HUDEP-2 (cell line): Measurements from ENCODE around the gene ZNF695.
"Not testable (repeated sequence)": the region's sequence is repeated elsewhere in the genome, so short reads cannot be mapped to it uniquely, and the experiment has no call there.

Experiments
- DNase-seq, 76 experiments: peaks; one replicate each; lab custom pipeline; 2025; ENCODE audit not compliant: unreplicated experiment in 76 of 76; lab: John Stamatoyannopoulos, UW

ZNF695 gene

DNA sequence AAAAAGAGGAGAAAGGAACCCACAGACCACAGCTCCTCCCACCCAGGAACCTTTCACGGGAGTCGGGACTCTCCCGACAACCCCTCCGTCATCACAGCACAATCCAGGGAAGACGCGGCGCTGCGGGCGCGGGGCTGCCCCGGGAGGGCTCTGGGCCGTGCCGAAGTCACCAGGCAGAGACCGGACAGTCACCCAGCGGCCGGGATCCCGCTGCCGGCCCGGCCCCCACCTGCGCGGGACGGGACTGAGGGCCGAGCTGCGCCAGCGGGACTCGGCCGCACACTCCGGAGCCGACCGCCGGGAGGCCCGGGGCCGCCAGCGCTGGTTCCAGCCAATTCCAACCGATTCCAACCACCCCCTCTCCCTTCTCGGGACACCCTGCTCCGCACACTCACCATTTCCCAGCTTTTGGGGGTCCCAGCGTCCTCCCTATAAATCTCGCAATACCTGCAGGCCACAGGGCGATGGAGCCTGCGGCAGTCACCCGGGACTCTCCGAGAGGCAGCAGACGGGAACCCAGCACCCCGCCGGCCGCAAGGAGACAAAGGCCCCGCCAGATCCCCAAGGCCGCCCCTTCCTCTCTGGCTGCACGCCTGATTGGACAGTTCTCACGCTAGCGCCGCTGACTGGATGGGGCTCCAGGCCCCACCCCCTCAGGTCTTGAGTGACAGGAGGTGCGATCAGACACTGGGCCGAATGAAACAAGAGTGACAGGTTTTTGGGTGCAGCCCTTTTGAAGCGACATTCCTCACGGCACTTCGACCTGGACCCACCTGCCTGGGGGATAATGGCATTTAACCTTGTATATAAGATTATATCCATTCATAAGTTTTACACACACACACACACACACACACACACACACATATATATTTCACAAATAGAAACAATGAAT lies at the start of gene ZNF695:
ZNF695 (minus strand) TSS at position 547 of the 895 bp plus-strand sequence; CDS start at position 398, 149 bp downstream.
- DNase-seq = peak in 10 of 76 experiments; percentile 0 to 33 (median 2)

DNA sequence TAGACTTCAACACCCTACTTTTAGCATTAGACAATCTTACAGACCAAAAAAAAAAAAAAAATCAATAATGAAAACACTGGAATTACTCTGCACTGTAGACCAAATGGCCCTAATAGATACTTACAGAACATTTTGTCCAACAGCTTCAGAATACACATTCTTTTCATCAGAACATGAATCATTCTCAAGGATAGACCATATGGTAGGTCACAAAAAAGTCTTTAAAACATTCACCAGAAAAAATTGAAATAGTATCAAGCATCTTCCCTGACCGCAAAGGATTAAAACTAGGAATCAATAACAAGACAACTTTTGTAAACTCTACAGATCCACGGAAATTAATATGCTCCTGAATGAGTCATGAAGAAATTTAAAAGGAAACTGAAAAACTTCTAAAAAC lies 48.2 kb upstream of the ZNF695 start:
- DNase-seq = no peak

- peak in 40 of 76 experiments; percentile 1 to 60 (median 18) for DNase-seq
Measured at GRCh38 chr1:247054992-247055415, 47.1 kb upstream of the ZNF695 start.

GRCh38 chr1:247047702-247048101 lies 39.8 kb upstream of the ZNF695 start:
- DNase-seq = no peak

DNA sequence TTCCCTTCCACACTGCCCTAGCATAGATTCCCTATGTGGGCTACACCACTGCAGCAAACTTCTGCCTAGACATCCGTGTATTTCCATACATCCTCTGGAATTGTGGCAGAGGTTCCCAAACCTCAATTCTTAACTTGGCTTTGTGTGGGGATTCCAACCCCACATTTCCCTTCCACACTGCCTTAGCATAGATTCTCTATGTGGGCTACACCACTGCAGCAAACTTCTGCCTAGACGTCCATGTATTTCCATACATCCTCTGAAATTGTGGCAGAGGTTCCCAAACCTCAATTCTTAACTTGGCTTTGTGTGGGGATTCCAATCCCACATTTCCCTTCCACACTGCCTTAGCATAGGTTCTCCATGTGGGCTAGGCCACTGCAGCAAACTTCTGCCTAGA lies 39.4 kb upstream of the ZNF695 start:
- DNase-seq = no peak

DNA sequence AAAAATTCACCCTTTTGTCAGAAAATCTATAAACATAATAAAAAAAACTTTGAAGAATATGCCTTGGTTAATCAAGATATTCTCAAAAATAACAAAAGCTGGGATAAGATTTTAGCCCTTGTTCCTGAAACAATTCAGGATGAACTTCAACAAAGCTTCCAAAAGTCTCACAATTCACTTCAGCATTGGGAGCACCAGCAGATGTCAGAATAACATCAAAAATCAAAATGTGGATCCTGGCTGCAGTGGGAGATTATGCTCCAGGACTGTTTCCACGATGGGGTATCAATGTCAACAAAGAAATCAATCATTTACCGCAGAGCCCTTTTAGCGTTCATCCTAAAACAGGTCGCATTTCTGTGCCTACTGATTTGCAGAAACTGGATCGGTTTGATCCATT lies 35.5 kb upstream of the ZNF695 start:
- no peak for DNase-seq

- no peak for DNase-seq
Measured at GRCh38 chr1:247037511-247038320, 29.9 kb upstream of the ZNF695 start.

GRCh38 chr1:247032306-247032705 lies 24.4 kb upstream of the ZNF695 start:
- not testable (repeated sequence) for DNase-seq

- DNase-seq = not testable (repeated sequence)
Measured at GRCh38 chr1:247024658-247025057, 16.8 kb upstream of the ZNF695 start.

- DNase-seq = no peak
Measured at GRCh38 chr1:247013391-247013790, 5.5 kb upstream of the ZNF695 start.

GRCh38 chr1:247008406-247008799 lies 546 bp upstream of the ZNF695 start:
- no peak for DNase-seq

DNA sequence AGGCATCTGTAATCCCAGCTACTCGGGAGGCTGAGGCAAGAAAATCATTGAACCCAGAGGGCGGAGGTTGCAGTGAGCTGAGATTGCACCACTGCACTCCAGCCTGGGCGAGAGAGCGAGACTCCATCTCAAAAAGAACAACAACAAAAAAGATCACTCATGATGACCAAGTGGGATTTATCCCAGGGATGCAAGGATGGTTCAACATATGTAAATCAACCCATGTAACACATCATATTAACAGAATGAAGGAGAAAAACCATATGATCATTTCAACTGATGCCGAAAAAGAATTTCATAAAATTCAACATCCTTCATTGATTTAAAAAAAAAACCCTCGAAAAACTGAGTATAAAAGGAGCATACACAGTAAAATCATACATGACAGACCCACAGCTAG lies 3.8 kb downstream of the ZNF695 start:
- not testable (repeated sequence) for DNase-seq

DNA sequence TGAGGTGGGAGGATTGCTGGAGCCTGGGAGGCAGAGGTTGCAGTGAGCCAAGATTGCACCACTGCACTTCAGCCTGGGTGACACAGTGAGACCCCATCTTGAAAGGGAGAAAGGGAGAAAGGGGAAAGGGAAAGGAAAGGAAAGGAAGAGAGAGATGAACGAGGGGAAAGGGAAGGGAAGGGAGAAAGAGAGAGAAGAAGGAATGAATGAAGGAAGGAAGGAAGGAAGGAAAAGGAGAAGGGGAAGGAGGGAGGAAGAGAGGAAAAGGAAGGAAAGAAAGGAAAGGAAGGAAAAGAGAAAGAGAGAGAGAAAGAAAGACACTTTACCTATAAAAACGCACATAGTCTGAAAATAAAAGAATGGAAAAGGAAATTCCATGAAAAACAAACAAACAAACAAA lies 18.0 kb downstream of the ZNF695 start:
- no peak for DNase-seq

DNA sequence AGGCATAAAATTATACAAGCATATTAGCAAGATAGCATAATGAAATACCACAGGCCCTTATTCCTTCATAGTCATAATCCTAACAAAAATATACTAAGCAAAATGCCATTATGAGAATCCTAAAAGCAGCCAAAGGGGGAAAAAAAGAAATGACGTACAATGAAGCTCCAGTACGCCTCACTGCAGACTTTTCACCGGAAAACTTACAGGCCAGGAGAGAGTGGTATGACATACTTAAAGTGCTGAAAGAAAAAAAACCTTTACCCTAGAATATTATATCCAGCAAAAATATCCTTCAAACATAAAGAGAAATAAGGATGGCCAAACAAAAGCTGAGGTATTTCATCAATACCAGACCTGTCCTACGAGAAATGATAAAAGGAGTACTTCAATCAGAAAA lies 19.5 kb downstream of the ZNF695 start:
- no peak for DNase-seq

DNA sequence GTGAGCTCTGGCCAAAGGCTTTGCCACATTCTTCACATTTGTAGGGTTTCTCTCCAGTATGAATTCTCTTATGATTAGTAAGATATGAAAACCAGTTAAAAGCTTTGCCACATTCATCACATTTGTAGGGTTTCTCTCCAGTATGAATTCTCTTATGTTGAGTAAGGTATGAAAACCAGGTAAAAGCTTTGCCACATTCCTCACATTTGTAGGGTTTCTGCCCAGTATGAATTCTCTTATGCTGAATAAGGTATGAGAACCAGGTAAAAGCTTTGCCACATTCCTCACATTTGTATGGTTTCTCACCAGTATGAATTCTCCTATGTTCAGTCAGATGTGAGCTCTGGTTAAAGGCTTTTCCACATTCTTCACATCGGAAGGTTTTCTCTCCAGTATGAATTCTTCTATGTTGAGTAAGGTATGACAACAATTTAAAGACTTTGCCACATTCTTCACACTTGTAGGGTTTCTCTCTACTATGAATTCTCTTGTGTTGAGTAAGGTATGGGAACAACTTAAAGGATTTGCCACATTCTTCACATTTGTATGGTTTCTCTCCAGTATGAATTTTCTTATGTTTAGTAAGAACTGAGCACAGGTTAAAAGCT lies 20.7 kb downstream of the ZNF695 start:
- no peak for DNase-seq

DNA sequence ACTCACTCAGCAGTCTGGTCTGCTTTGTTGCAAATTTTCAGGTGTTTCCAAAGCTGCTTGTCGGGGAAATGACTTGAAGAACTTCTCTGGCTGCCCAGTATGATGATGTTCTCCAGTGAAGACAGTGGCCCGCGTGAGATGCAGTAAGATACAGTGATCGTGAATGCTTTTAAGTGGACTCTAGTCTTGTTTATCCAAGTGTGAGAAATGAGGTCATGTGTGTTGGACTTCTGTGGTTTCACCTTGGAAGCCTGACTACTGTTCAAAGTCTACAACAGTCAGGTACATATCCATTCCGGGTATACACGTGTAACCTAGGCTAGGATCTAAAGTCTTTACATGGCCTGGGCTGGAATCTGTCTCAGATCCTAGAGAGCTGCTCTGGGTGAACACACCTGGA lies 29.1 kb downstream of the ZNF695 start:
- no peak for DNase-seq

- DNase-seq = no peak
Measured at GRCh38 chr1:246978281-246978680, 29.6 kb downstream of the ZNF695 start.

DNA sequence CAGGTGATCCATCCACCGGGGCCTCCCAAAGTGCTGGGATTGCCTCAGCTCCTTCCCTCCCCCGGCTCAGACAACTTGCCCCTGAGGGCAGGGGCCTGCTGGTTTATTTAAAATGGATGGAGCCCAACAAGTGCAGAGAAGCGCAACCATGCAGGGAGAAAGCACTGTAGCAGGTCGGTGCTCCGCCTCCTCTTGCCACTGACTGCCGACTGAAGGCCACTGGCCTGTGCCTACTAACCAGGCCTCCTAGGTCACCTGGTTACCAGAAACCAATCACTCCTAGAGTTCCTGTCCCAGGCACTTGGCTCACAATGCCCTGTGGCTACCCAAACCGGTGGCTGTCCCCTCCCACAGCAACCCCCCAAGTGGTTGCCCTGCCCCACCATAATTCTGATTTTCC lies 35.9 kb downstream of the ZNF695 start:
- no peak for DNase-seq

GRCh38 chr1:246971090-246971721 lies 36.7 kb downstream of the ZNF695 start:
- DNase-seq = peak in 50 of 76 experiments; percentile 1 to 56 (median 12)

- no peak for DNase-seq
Measured at GRCh38 chr1:246969621-246970020, 38.2 kb downstream of the ZNF695 start.

DNA sequence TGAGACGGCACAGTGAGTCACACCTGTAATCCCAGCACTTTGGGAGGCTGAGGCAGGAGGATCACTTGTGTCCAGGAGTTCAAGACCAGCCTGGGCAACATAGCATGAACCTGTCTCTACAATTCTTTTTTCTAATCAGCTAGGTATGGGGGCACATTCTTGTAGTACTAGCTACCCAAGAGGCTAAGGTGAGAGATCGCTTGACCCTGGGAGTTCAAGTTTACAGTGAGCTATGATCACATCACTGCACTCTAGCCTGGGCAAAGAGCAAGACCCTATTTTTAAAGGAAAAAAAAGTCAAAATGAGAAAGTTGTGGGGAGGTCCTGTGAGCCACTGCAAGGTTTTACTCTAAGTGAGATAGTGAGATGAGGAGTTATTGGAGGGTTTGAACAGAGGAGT lies 41.4 kb downstream of the ZNF695 start:
- no peak for DNase-seq
